HG03442 (cell line): ENCODE measurements around the gene NME7.
A peak's percentile ranks its signal among the peaks of the same experiment; 100 is the strongest.
"Not testable (repeated sequence)": the region's sequence is repeated elsewhere in the genome, so short reads cannot be mapped to it uniquely, and the experiment has no call there.

Source experiments
- ATAC-seq: cut with Tn5 transposase; IDR thresholded peaks from one replicate; pipeline ENCODE4 v1.9.1; 2021; ENCODE audit warnings: mild to moderate bottlenecking, moderate library complexity; ENCODE audit not compliant: unreplicated experiment

Gene NME7

GRCh38 chr1:169342096-169342495 is 25.5 kb downstream of the NME7 start:
- not testable (repeated sequence) for ATAC-seq

GRCh38 chr1:169340882-169341281 is 26.7 kb downstream of the NME7 start:
- no peak for ATAC-seq

- no peak for ATAC-seq
Observed at GRCh38 chr1:169339773-169340172, 27.8 kb downstream of the NME7 start.

- ATAC-seq = no peak
Observed at GRCh38 chr1:169338617-169339016, 29.0 kb downstream of the NME7 start.

- not testable (repeated sequence) for ATAC-seq
Observed at GRCh38 chr1:169336947-169337715, 30.5 kb downstream of the NME7 start.

GRCh38 chr1:169334727-169335126 is 32.9 kb downstream of the NME7 start:
- not testable (repeated sequence) for ATAC-seq

GRCh38 chr1:169330927-169331326 is 36.7 kb downstream of the NME7 start:
- ATAC-seq = no peak

- no peak for ATAC-seq
Observed at GRCh38 chr1:169329383-169329782, 38.2 kb downstream of the NME7 start.

- ATAC-seq = no peak
Observed at GRCh38 chr1:169327875-169328274, 39.7 kb downstream of the NME7 start.

GRCh38 chr1:169326956-169327268 is 40.7 kb downstream of the NME7 start:
- peak; percentile 95 for ATAC-seq

- peak; percentile 26 for ATAC-seq
Observed at GRCh38 chr1:169326261-169326955, 41.2 kb downstream of the NME7 start.

- ATAC-seq = no peak
Observed at GRCh38 chr1:169325117-169325516, 42.5 kb downstream of the NME7 start.

- ATAC-seq = no peak
Observed at GRCh38 chr1:169322138-169322537, 45.5 kb downstream of the NME7 start.

- ATAC-seq = no peak
Observed at GRCh38 chr1:169321539-169321938, 46.1 kb downstream of the NME7 start.

GRCh38 chr1:169318536-169319244 is 48.9 kb downstream of the NME7 start:
- no peak for ATAC-seq

- ATAC-seq = no peak
Observed at GRCh38 chr1:169316556-169316955, 51.0 kb downstream of the NME7 start.

- ATAC-seq = peak; percentile 66
Observed at GRCh38 chr1:169312084-169312954, 55.3 kb downstream of the NME7 start.

- peak; percentile 74 for ATAC-seq
Observed at GRCh38 chr1:169309178-169310166, 58.1 kb downstream of the NME7 start.

GRCh38 chr1:169308313-169309039 is 59.1 kb downstream of the NME7 start:
- ATAC-seq = no peak
